ENCODE data around the gene RSPH10B2.
"Not testable (repeated sequence)": the region's sequence is repeated elsewhere in the genome, so short reads cannot be mapped to it uniquely, and the experiment has no call there.

Gene RSPH10B2

DNA sequence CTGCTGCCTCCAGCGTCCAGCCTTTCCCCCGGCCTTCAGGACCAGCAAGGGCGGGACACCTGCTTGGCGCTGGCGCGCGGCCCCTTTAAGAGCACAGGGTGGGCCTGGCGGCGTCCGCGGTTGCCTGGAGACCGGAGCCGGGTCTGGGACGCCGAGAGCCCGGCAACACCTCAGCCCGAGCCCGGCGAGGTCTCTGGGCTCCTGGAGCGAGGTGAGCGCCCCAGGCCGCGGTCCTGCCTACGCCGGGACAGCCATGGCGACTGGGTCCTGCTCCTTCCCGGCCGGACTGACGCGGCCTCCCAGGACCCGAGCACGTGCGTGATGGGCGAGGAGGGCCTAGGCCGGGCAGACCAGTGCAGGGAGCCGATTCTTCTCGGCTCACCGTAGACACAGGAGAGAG lies at the start of gene RSPH10B2:
Gene RSPH10B2 (plus strand): TSS at position 140 of the 400 bp plus-strand sequence. CDS start 3,575 bp downstream, outside the sequence.
- not testable (repeated sequence) for DNase-seq (ENCODE audit: low spot score)

DNA sequence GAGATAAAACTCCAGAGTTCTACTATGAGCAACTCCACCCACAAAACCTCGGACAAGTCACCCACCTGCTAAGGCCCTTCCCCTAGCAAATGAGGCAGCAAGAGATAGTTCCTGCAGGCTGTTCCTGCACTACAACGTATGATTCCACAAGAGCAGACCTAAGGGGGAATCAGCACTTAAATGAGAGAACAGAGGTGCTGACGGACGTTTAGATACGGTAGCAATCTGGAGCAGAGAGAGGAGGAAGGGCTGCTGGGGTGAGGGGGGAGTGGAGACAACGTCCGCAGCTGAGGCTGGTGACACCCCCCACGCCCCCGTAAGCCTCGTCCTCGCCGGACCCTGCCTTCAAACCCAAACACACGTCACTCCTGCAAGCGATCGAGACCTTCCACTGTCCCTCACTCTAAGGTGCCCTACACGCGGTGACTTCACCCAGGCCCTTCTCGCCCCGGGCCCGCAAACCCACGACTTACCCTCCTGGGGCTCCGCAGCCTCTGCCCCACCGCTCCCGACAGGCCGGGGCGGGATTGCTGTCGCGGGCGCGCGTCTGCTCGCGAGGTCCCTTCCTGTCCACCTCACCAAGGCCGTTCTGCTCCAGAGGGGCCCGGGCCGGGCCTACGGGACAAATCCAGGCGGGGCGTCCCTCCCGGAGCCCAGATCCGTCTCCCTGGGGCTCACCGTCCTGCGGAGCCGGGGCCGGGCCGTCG lies 47.8 kb upstream of the RSPH10B2 start:
- DNase-seq (ENCODE audit: low spot score) = peak; percentile 57

DNA sequence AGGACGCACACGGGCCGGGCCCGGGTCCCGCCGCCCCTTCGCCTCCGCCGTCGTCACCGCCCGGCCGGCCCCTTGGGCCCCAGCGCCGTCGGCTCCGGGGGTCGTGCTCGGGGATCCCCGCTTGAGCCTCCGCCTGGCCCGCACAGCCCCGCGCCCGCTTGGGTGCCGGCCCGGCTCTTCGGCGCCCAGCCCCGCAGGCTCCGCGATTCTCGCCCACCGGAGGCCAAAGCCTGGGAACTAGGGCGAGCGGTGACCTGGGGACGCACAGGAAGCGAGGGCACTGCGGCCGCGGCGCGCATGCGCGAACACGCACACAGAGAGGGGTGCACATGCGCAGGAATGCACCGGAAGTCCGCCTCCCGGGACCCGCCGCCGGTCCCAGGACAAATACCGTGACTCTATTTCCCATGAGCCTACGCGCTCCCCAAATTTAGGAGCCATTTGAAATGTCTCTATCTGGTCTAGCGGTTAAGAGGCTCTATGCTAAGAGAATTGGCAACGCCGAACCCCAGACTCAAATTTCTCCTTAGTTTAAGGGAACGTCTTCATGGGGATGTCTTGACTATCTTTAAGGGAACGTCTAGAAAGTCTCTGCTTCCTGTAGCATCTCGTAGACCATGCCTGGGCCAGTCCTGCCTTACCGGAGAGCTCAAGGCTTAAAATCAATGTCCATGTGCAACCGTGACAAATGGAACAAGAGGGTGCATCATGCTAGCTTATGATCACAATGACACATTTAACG lies 47.1 kb upstream of the RSPH10B2 start, which contains the start of gene ZNF12:
Gene ZNF12 (minus strand): TSS at position 282 of the 742 bp plus-strand sequence. CDS start 1,774 bp downstream, outside the sequence.
- peak; percentile 97 for DNase-seq (ENCODE audit: low spot score)

DNA sequence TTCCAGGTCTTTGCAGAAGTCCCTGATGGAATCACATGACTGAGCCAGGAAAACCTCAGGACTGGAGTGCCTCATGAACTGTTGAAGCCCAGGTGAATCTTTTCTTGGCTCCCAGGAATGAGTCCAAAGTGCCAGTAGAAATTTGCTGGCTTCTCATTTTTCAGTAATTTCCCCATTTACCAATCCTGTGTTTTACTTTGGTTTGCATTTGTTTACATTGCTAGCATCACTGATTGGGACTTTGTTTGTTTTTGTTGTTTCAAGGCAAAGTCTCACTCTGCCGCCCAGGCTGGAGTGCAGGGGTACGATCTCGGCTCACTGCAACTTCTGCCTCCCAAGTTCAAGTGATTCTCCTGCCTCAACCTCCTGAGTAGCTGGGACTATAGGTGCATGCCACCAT lies 45.6 kb upstream of the RSPH10B2 start:
- DNase-seq (ENCODE audit: low spot score) = no peak

DNA sequence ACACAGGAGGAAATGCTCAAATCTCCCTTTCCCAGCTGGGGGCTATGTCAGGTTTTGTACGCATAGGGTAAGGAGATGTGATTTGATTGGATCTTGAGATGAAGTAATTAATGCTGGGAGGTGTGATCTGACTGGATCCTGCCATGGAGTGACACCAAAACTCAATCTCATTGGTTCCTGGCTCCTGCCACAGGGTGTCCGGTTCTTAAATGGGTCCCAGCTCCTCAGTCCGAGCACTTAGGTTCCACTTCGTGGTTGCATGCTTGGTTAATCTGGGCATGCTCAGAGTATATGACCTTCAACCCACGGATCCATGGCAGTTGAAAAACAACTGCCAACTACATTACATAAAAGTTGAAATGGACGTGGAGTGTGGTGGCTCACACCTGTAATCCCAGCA lies 44.1 kb upstream of the RSPH10B2 start:
- DNase-seq (ENCODE audit: low spot score) = peak; percentile 36

DNA sequence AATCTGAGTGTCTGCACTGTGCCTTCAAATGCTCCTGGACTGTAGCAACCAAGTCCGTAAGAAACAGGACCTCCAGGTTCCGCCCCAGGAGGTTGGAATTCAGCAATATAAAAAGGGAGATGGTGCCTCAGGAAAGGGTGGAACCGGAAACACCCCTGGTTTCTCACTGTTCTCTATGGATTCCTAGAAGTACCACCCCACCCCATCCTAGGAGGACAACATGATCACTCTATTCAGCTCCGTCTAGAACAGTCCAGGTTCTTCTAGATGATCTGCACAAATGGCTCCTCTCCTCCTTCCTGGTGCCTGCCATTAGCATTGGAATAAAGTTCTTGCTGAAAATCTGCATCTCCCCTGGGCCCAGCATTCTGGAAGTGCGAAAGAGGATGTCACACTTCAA lies 39.5 kb upstream of the RSPH10B2 start:
- DNase-seq (ENCODE audit: low spot score) = no peak

DNA sequence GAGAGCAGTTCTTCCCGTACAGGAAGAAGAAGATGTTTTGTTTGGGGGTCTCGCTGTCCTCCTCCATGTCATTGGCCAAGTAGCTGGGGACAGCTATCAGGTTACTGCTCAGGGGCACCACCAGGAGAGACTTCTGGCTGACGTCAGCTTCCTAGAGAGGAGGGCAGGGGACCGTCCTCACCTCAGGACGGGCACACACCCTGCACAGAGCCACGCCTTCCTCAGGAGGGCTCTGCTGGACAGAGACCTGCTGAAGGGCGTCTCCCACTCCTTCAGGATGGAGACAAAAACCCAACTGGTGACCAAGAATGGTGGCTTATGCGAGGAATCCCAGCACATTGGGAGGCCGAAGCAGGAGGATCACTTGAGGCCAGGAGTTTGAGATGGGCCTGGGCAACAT lies 38.0 kb upstream of the RSPH10B2 start:
- DNase-seq (ENCODE audit: low spot score) = not testable (repeated sequence)

DNA sequence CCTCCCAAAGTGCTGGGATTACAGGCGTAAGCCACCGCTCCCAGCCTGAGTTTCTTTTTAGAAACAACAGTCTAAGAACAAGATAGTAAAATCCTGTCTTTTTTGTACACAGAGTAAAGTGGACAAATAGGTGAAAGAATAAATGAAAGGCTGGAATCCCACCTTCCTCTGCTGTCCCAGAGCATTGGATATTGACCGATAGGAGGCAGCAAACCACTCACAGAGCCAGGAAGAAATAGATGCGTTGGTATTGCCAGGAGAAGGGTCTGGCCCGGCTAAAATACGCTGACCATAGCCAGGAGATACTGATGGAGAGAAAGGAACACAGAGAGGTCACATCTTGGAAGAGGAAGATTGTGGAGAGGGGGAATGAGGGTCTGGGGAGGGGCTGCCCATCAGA lies 35.8 kb upstream of the RSPH10B2 start:
- no peak for DNase-seq (ENCODE audit: low spot score)

DNA sequence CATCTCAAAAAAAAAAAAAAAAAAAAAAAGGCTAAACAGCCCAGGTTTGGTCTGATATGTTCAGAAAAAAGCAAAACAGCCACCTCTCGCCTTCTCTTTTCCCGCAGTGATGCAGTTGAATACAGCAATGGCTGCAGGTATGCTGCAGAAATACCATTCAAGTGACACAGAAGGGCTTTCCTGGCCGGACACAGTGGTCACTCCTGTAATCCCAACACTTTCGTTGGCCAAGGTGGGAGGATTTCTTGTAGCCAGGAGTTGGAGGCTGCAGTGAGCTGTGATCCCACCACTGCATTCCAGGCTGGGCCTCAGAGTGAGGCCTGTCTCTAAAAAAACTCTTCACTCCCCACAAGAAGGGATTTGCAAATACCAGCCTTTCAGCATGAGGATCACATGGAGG lies 29.6 kb upstream of the RSPH10B2 start:
- not testable (repeated sequence) for DNase-seq (ENCODE audit: low spot score)

DNA sequence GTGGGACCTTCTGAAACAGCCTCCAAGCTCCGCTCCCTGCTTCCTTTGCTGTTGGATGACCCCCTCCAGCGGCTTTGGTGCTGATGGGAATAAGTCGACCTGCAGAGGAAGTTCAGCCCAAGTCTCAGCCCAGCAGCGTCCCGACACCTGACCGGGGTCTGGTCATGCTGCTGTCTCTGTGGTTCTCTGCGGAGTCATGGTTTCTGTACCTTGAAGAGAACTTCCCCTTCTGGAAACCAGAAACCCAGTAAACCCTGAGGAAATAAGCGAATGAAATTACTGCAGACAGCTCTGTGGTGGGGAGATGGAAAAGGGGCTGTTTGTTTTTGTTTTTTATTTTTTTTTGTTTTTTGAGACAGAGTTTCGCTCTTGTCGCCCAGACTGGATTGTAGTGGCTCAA lies 28.9 kb upstream of the RSPH10B2 start:
- DNase-seq (ENCODE audit: low spot score) = no peak

DNA sequence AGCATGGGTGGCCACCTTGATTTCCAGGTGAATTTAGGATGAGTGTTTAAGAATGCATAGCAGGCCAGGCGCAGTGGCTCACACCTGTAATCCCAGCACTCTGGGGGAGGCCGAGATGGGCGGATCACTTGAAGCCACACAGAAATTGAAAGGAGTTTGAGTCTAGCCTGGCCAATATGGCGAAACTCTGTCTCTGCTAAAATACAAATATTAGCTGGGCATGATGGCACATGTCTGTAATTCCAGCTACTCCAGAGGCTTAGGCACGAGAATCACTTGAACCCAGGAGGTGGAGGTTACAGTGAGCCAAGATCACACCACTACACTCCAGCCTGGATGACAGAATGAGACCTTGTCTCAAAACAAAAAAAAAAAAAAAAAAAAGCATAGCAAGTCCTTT lies 27.6 kb upstream of the RSPH10B2 start:
- not testable (repeated sequence) for DNase-seq (ENCODE audit: low spot score)

DNA sequence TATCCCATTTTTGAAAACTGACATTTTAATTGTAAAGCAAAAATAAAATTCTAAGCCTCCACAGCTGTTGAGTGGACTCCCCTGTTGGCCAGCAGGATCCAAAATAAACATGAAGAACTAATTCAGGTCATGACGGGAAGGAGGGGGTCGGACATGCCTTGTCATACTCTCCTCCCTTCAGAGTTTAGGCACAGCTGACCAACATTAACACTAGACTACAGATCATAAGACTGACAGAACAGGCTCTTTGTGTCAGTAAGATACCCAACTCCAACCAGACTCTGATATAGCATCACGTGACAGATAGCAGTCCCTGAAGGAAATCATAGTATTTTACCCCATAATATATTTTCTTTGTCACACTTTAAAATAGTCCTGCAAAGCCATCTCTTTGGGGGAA lies 26.2 kb upstream of the RSPH10B2 start:
- no peak for DNase-seq (ENCODE audit: low spot score)

DNA sequence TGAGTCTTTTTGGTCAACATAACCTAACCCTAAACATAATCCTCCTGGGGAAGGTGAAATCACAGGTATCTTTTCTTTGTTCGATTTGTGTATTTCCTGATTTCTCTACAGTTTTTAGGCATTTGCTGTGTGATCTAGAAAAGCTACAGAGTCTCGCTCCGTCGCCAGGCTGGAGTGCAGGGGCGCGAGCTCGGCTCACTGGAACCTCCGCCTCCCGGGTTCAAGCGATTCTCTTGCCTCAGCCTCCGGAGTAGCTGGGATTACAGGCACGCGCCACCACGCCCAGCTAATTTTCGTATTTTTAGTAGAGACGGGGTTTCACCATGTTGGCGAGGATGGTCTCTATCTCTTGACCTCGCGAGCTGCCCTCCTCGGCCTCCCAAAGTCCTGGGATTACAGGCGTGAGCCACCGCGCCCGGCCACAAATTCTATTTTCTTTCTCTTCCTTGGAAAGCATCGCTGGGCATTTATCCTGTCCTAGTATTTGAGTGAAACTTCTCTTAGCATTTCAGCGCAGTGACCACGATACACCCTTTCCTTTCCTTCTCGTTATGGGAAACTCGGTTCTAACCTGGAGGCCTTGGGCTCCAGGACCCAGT lies 24.9 kb upstream of the RSPH10B2 start:
- DNase-seq (ENCODE audit: low spot score) = not testable (repeated sequence)

DNA sequence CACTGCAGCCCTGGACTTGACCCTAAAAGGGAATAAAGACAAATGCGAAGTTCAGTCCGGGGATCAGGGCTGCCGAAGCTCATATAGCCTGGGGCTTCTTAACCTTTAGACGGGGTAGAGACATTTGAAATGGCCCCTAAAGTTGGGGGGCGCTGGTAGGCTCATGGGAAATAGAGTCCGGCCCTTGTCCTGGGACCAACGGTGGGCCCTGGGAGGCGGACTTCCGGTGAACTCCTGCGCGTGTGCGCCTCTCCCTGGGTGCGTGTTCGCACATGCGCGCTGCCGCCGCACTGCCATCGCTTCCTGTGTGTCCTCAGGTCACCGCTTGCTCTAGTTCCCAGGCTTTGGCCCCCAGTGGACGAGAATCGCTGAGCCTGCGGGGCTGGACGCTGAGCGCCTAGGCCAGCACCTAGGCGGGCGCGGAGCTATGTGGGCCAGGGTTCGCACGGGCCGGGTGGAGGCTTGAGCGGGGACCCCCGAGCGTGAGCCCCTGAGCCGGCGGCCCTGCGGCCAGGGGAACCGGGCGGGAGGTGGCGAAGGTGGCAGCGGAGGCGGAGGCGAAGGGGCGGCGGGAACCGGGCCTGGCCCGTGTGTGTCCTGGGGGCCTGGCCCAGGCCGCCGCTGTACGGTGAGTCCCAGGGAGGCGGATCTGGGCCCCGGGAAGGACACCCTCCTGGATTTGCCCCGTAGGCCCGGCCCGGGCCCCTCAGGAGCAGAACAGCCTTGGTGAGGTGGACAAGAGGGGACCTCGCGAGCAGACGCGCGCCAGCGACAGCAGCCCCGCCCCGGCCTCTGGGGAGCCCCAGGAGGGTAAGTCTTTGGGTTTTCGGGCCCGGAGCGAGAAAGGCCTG lies 24.2 kb upstream of the RSPH10B2 start:
- DNase-seq (ENCODE audit: low spot score) = peak; percentile 93

DNA sequence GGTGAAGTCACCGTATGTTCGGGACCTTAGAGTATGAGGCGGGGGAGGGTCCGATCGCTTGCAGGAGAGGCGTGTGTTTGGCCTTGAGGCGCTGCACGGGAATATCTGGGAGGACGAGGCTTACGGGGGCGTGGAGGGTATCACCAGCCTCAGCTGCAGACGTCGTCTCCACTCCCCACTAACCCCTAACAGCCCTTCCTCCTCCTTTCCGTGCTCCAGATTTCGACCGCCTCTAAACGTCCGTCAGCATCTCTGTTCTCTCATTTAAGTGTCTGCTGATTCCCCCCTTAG lies 23.6 kb upstream of the RSPH10B2 start:
- DNase-seq (ENCODE audit: low spot score) = no peak

DNA sequence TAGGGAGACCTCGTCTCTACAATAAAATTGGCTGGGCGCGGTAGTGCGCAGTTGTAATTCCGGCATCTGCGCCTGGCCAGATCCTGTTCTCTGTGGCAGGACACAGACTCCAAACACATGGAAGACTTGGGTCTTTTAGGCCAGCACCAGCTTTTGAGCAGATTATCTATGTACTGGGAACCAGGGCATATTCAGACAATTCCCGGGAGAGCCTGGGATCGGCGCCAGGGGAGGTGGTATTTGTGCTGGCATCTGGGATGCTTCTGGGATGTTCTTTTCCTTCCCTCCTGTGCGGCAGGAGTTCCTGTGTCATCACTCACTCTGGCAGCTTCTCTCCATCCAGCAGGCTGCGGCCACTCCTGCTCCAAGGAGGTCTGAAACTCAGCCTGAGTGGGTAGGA lies 15.5 kb upstream of the RSPH10B2 start:
- not testable (repeated sequence) for DNase-seq (ENCODE audit: low spot score)

DNA sequence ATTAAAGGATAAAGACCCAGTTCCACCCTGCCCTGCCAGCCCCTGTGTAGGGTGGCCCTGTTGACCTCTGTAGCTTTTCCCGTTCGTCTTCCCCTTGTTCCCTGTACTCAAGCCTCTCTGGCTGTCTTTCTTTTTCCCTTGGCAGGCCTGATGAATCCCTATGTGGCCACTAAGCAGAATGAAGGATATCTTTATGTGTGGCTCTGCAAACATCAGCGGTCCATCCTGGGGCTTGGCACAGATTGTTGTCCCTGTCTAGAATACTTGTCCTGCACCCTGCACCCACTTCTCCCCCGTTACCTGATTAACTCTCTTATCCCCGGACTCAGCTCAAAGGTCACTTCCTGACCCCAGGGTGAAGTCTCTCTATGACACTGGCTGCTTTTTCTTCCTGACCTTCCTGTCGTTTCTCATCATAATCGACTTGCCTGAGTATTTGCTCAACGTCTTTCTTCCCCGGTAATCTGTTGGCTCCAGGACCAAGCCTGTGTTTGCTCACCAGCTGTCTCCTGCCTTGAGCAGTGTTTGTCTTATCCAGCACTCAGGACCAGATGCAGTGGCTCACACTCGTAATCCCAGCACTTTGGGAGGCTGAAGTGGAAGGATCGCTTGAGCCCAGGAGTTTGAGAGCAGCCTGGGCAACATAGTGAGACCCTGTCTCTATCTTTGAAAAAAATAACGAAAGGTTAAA lies 9.3 kb upstream of the RSPH10B2 start:
- not testable (repeated sequence) for DNase-seq (ENCODE audit: low spot score)

DNA sequence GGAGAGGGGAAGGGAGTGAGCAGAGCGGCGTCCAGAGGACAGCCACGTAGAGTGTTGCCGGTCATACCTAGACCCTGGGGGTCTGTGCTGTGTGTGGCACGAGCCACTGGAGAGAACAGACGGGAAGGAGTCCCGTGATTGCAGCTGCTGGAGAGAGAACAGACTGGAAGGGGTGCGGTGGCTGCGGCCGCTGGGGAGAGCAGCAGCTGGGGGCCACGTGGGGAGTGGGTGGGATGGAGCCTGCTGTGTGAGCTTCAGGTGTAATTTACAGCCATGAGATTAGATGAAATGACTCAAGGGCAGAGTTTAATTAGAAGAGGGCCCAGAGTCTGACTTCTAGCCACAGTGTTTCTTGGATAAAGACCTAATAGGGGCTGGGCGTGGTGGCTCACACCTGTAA lies 4.6 kb upstream of the RSPH10B2 start:
- not testable (repeated sequence) for DNase-seq (ENCODE audit: low spot score)

DNA sequence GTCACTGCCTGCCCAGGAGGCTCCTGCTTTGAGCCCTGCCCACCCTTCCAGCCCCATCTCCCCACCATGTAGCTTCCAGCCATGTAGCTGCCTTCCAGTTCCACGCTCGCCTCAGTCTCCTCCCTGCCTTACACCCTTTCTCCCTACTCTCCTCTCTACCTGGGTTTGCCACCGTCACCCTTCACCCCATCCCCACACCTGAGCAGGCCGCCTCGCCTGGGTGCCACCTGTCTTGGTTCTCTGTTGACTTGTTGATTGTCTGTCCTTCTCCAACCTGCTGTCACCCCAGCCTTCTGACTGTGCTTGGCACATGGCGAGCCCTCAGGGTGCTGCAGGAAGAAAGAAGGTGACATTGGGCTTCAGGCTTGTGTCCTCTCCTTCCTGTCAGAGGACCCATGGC lies 3.7 kb upstream of the RSPH10B2 start:
- not testable (repeated sequence) for DNase-seq (ENCODE audit: low spot score)

DNA sequence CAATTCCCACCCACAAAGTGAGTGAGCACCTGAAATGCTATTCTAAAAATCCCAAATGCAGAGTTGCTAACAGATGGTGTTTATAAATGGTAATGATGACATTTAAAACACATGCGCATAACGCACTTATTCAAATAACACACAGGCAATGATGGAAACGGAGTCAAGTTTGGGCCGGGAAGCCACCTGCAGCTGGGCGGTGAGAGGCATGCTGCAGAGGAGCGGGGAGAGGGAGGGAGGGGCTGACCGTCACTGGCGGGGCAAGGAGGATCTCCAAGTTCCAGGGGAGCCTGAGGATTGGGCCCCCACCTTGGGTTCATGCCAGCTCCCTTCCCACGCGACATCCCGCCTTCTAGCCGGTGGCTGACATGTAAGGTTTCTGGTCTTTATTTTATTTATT lies 7.3 kb downstream of the RSPH10B2 start:
- not testable (repeated sequence) for DNase-seq (ENCODE audit: low spot score)

DNA sequence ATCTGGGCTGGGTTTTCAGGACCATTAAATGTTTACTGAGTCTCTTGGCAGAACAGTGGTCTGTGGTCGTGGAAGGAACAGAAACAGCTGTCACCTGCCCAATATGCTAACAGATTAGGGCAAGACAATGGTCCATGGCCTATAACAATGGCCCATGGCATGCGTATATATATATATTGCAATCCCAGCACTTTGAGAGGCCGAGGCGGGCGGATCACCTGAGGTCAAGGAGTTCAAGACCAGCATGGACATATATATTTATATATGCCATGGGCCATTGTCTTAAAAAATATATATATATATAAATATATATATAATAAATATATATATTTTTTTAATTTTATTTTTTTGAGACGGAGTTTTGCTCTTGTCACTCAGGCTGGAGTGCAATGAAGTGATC lies 27.7 kb downstream of the RSPH10B2 start:
- DNase-seq (ENCODE audit: low spot score) = not testable (repeated sequence)

DNA sequence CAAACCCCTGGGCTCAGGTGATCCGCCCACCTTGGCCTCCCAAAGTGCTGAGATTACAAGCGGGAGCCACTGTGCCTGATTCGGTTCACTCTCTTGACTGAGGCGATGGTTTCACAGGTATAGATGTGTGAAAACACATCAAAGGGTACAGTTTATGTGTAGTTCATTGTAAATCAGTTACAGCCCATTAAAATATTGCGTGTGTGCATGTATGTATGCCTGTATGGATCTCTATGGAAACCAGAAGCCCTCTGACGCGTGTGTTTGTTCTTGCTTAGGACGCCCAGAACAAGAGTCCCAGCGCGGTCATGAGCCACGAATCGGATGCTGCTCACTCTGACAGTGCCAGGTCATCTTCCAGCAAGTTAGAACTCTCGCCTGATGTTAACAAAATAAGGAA lies 35.5 kb downstream of the RSPH10B2 start:
- DNase-seq (ENCODE audit: low spot score) = not testable (repeated sequence)
